NB4 (cell line): ENCODE results near the gene PPHLN1.

ENCODE experiments used
- CTCF ChIP-seq: IDR thresholded peaks from one replicate; pipeline ENCODE4 v1.5.1; 2012; ENCODE audit warnings: low read depth, low read length
- MAX ChIP-seq: IDR thresholded peaks from 2 replicates; pipeline ENCODE4 v1.6.1; 2011; ENCODE audit warnings: low read depth, low read length
- POLR2A ChIP-seq: IDR thresholded peaks from 2 replicates; pipeline ENCODE4 v1.6.1; 2011; ENCODE audit warnings: mild to moderate bottlenecking; ENCODE audit not compliant: insufficient read length; ENCODE audit errors: extremely low read depth

GRCh38 chr12:42450248-42450647 lies 124.3 kb downstream of the PPHLN1 start:
- TF ChIP-seq CTCF (no peak), POLR2A (no peak), MAX (no peak)
